RWPE1 (cell line): Measurements from ENCODE around the gene ABCG5.
A peak's percentile ranks its signal among the peaks of the same experiment; 100 is the strongest.

Source experiments
- CTCF ChIA-PET: fragments of 350-600 bp; sonication (Branson Sonifier 250); formaldehyde crosslinking; extraction: SDS; loops from one replicate; lab custom pipeline; 2021; lab: Yijun Ruan, JAX
- POLR2A ChIA-PET: fragments of 400-600 bp; formaldehyde crosslinking; extraction: SDS; loops from one replicate; lab custom pipeline; 2020; ENCODE audit warnings: antibody characterized with exemption; ENCODE audit not compliant: low non-redundant PET; lab: Yijun Ruan, JAX
- DNase-seq: peaks from one replicate; pipeline ENCODE4 v3.0.0; 2012; ENCODE audit warnings: low spot score
- H3K27ac ChIP-seq: fragments of 450-650 bp; 2 replicates; pipeline ENCODE4 v1.5.1; 2017
- CTCF ChIP-seq: fragments of 450-650 bp; conservative IDR thresholded peaks from 2 replicates; pipeline ENCODE4 v1.5.1; 2017; ENCODE audit warnings: low read depth, mild to moderate bottlenecking

ABCG5 gene

GRCh38 chr2:43880471-43880870 is 41.8 kb upstream of the ABCG5 start:
- ChIA-PET POLR2A (no interaction called here), CTCF (no interaction called here)
- no peak for DNase-seq
- no peak for TF ChIP-seq CTCF
- H3K27ac ChIP-seq, result no peak overlapping the region

- CTCF ChIA-PET, result interaction anchor here (0.5 kb wide), 1 partner anchor 437 kb away, joined by 6 read pairs; no protein-coding TSS in a partner anchor
- no peak for TF ChIP-seq CTCF
- POLR2A ChIA-PET, result no interaction called here
- DNase-seq, result no peak
- no peak overlapping the region for H3K27ac ChIP-seq
Measured at GRCh38 chr2:43879261-43879660, 40.6 kb upstream of the ABCG5 start.

- no peak overlapping the region for H3K27ac ChIP-seq
- CTCF ChIA-PET, result interaction anchor here (0.5 to 1.2 kb wide), 17 partner anchors 10 to 1506 kb away, joined by 3 to 5 read pairs (median 3); no protein-coding TSS in a partner anchor
- DNase-seq, result peak; percentile 66
- peak; percentile 83 for TF ChIP-seq CTCF
- POLR2A ChIA-PET, result no interaction called here
Measured at GRCh38 chr2:43877782-43878464, 39.3 kb upstream of the ABCG5 start.

- POLR2A ChIA-PET, result no interaction called here
- CTCF ChIA-PET, result no interaction called here
- no peak overlapping the region for H3K27ac ChIP-seq
- TF ChIP-seq CTCF, result no peak
- DNase-seq, result no peak
Measured at GRCh38 chr2:43874776-43875451, 36.3 kb upstream of the ABCG5 start.

GRCh38 chr2:43872151-43872550 is 33.5 kb upstream of the ABCG5 start:
- H3K27ac ChIP-seq, result no peak overlapping the region
- DNase-seq, result no peak
- CTCF ChIA-PET, result interaction anchor here (0.7 kb wide), 1 partner anchor 375 kb away, joined by 3 read pairs; no protein-coding TSS in a partner anchor
- no peak for TF ChIP-seq CTCF
- POLR2A ChIA-PET, result no interaction called here

- DNase-seq, result no peak
- TF ChIP-seq CTCF, result no peak
- POLR2A ChIA-PET, result no interaction called here
- no peak overlapping the region for H3K27ac ChIP-seq
- CTCF ChIA-PET, result no interaction called here
Measured at GRCh38 chr2:43855292-43855691, 16.7 kb upstream of the ABCG5 start.
